H1 (cell line): ENCODE results near the gene CA14. TPM values are rescaled to one million over a fixed set of nuclear protein-coding genes. Genes with fewer than 3 reads are reported as not detected.

Source experiments
- ASH2L ChIP-seq: fragments of 200-600, 300-600 bp; sonication (generic); IDR thresholded peaks from one replicate; pipeline ENCODE4 v1.7.1; 2017; ENCODE audit warnings: low read length
- CBX8 ChIP-seq: fragments of 300-800, 300-1000 bp; sonication (generic); IDR thresholded peaks from 2 replicates; pipeline ENCODE4 v1.7.1; 2016; ENCODE audit warnings: low read depth, low read length, borderline replicate concordance
- CHD1 ChIP-seq: IDR thresholded peaks from 2 replicates; pipeline ENCODE4 v1.6.1; 2012; ENCODE audit warnings: low read depth, low read length, improper control_type of control experiment
- CHD2 ChIP-seq: IDR thresholded peaks from 2 replicates; pipeline ENCODE4 v1.6.1; 2012; ENCODE audit warnings: low read length, improper control_type of control experiment
- CREB1 ChIP-seq: IDR thresholded peaks from 2 replicates; pipeline ENCODE4 v1.6.1; 2012; ENCODE audit warnings: inconsistent platforms
- E2F6 ChIP-seq: IDR thresholded peaks from 2 replicates; pipeline ENCODE4 v1.6.1; 2012; ENCODE audit warnings: inconsistent platforms
- EZH2 ChIP-seq: fragments of 200-600 bp; sonication (generic); IDR thresholded peaks from 2 replicates; pipeline ENCODE4 v1.7.1; 2012; ENCODE audit warnings: low read depth, mild to moderate bottlenecking, moderate library complexity, low read length, inconsistent platforms; ENCODE audit not compliant: severe bottlenecking
- HDAC2 ChIP-seq, 2 experiments: fragments of 300-600 bp in 1 of 2; sonication (generic) in 1 of 2; IDR thresholded peaks; 2 replicates each; pipeline ENCODE4 v1.6.1; 2011 to 2012; ENCODE audit warnings: low read depth in 2 of 2, low read length in 2 of 2, mild to moderate bottlenecking in 2 of 2, moderate library complexity in 2 of 2, borderline replicate concordance in 1 of 2, inconsistent platforms in 1 of 2
- JUN ChIP-seq: IDR thresholded peaks from 2 replicates; pipeline ENCODE4 v1.6.1; 2011; ENCODE audit warnings: low read depth, mild to moderate bottlenecking, improper control_type of control experiment, low read length
- JUND ChIP-seq: IDR thresholded peaks from 2 replicates; pipeline ENCODE4 v1.6.1; 2011; ENCODE audit warnings: mild to moderate bottlenecking, improper control_type of control experiment, low read length
- KDM5A ChIP-seq: fragments of 200-600 bp; IDR thresholded peaks from 2 replicates; pipeline ENCODE4 v1.7.1; 2012; ENCODE audit warnings: mild to moderate bottlenecking, low read length, inconsistent platforms, mixed read lengths
- MAX ChIP-seq: IDR thresholded peaks from 2 replicates; pipeline ENCODE4 v1.6.1; 2012; ENCODE audit warnings: inconsistent platforms
- POLR2A ChIP-seq, 2 experiments: IDR thresholded peaks; 1 replicate in 1 of 2; 2 replicates in 1 of 2; pipeline ENCODE4 v1.6.1; 2011; ENCODE audit warnings: low read depth in 2 of 2, low read length in 2 of 2, mild to moderate bottlenecking in 2 of 2; ENCODE audit errors: control extremely low read depth in 1 of 2
- RNF2 ChIP-seq: fragments of 200-900, 300-1000 bp; sonication (generic); IDR thresholded peaks from 2 replicates; pipeline ENCODE4 v1.7.1; 2016; ENCODE audit warnings: borderline replicate concordance, low read depth, mild to moderate bottlenecking, antibody characterized with exemption, low read length; ENCODE audit not compliant: poor library complexity, severe bottlenecking; ENCODE audit errors: missing control alignments
- SIRT6 ChIP-seq: IDR thresholded peaks from one replicate; pipeline ENCODE4 v1.7.1; 2012; ENCODE audit warnings: low read length, inconsistent platforms
- SP1 ChIP-seq: IDR thresholded peaks from 2 replicates; pipeline ENCODE4 v1.6.1; 2011; ENCODE audit warnings: low read depth, low read length
- SP2 ChIP-seq: IDR thresholded peaks from 2 replicates; pipeline ENCODE4 v1.6.1; 2012; ENCODE audit warnings: mild to moderate bottlenecking, low read length, inconsistent platforms
- SP4 ChIP-seq: IDR thresholded peaks from 2 replicates; pipeline ENCODE4 v1.6.1; 2012; ENCODE audit warnings: low read length, inconsistent platforms
- SRF ChIP-seq: IDR thresholded peaks from 2 replicates; pipeline ENCODE4 v1.6.1; 2011; ENCODE audit warnings: mild to moderate bottlenecking, low read depth, low read length, moderate library complexity
- SUZ12 ChIP-seq: fragments of 200-600 bp; sonication (generic); IDR thresholded peaks from 2 replicates; pipeline ENCODE4 v1.6.1; 2012; ENCODE audit warnings: mild to moderate bottlenecking, inconsistent platforms, low read length, moderate library complexity, mixed read lengths
- TAF1 ChIP-seq: IDR thresholded peaks from 2 replicates; pipeline ENCODE4 v1.6.1; 2011; ENCODE audit warnings: mild to moderate bottlenecking, low read depth, low read length
- TBP ChIP-seq: IDR thresholded peaks from 2 replicates; pipeline ENCODE4 v1.6.1; 2011; ENCODE audit warnings: low read depth, low read length, improper control_type of control experiment
- YY1 ChIP-seq: IDR thresholded peaks from 2 replicates; pipeline ENCODE4 v1.6.1; 2011; ENCODE audit warnings: low read depth, mild to moderate bottlenecking, low read length
- polyA plus RNA-seq, 7 experiments: library from polyadenylated mRNA; depleted of rRNA in 3 of 7; stranded (reverse) in 5 of 7; unstranded in 2 of 7; fragments of >200 nt in 5 of 7; fragments of 200-250 nt in 2 of 7; gene quantifications; 1 replicate in 5 of 7; 2 replicates in 1 of 7; 4 replicates in 1 of 7; pipeline versions ENCODE4 v1.2.1 to v1.2.3, GENCODE V29; 2011 to 2013; ENCODE audit warnings: missing spikeins in 2 of 7, mixed read lengths in 2 of 7
- total RNA-seq: library from RNA; stranded (reverse); fragmentation: NEBNext Ultra II Directional; extraction: Animal tissue kit (Norgen Biotek cat#: 25700); gene quantifications from 2 replicates; pipeline ENCODE4 v1.2.1, GENCODE V29; 2021
- TF ChIP-seq, protein P1 (sequence below): IDR thresholded peaks from 2 replicates; pipeline ENCODE4 v1.6.1; 2011; ENCODE audit warnings: low read length, improper control_type of control experiment

CA14 gene
- total and polyA plus RNA-seq, 2 of the 8 experiments (the other 6 are each of a cell fraction or from before 2014, with no cell fraction given), result 52.3 to 105 TPM

GRCh38 chr1:150234566-150235293 is 22.8 kb upstream of the CA14 start (continued):
- TF ChIP-seq MAX, result peak; percentile 80
- peak; percentile 70 for TF ChIP-seq ASH2L
- TF ChIP-seq KDM5A, result no peak
- TF ChIP-seq JUN, result no peak
- peak; percentile 90 for TF ChIP-seq TBP
- TF ChIP-seq SP4, result peak; percentile 67; the same call in 1 of the 2 replicates
- TF ChIP-seq CHD2, result peak; percentile 76
- TF ChIP-seq JUND, result 0 out of 2 replicates have a peak, but pooled peaks have one; percentile 24
- 0 out of 2 replicates have a peak, but pooled peaks have one; percentile 23 for TF ChIP-seq SP1
- peak; percentile 7; the same call in 1 of the 2 replicates for TF ChIP-seq YY1
- TF ChIP-seq TAF1, result peak; percentile 85
- TF ChIP-seq SUZ12, result no peak
- no peak for TF ChIP-seq CBX8
- peak; percentile 57 for TF ChIP-seq E2F6
- TF ChIP-seq POLR2A (IDR thresholded peaks at IDR 0.05; ENCODE audit: control extremely low read depth in 1 of 2, low read depth in 2 of 2, low read length in 2 of 2), result peak; percentile 74 to 95
- TF ChIP-seq HDAC2 (IDR thresholded peaks at IDR 0.05; ENCODE audit: borderline replicate concordance in 1 of 2, low read depth in 2 of 2, low read length in 2 of 2), result 0 out of 4 replicates have a peak, but pooled peaks of 1 of the 2 experiments have one; percentile 36
- TF ChIP-seq, protein P1, sequence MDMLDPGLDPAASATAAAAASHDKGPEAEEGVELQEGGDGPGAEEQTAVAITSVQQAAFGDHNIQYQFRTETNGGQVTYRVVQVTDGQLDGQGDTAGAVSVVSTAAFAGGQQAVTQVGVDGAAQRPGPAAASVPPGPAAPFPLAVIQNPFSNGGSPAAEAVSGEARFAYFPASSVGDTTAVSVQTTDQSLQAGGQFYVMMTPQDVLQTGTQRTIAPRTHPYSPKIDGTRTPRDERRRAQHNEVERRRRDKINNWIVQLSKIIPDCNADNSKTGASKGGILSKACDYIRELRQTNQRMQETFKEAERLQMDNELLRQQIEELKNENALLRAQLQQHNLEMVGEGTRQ, result no peak
- TF ChIP-seq EZH2, result no peak
- no peak for TF ChIP-seq SRF
- no peak for TF ChIP-seq RNF2
- peak; percentile 26; the same call in 1 of the 2 replicates for TF ChIP-seq CHD1
- no peak for TF ChIP-seq SP2
- no peak for TF ChIP-seq SIRT6
- peak; percentile 88 for TF ChIP-seq CREB1
